Astrocyte (in vitro differentiated cells and primary cell): Measurements from ENCODE around the gene STK32A.

ENCODE experiments used
- CTCF ChIP-seq: IDR thresholded peaks from 2 replicates; pipeline ENCODE4 v1.5.1; 2011; ENCODE audit warnings: low read depth, mild to moderate bottlenecking, inconsistent platforms, low read length, moderate library complexity; ENCODE audit not compliant: insufficient read depth
- EZH2 ChIP-seq: IDR thresholded peaks from 2 replicates; pipeline ENCODE4 v1.6.1; 2012; ENCODE audit warnings: mild to moderate bottlenecking, low read length, inconsistent platforms; ENCODE audit not compliant: insufficient read depth

- TF ChIP-seq CTCF (peak; percentile 19), EZH2 (no peak)
Measured at GRCh38 chr5:147393874-147394672, 159.2 kb downstream of the STK32A start.
